ENCODE results near the gene GTSE1.

Gene GTSE1

DNA sequence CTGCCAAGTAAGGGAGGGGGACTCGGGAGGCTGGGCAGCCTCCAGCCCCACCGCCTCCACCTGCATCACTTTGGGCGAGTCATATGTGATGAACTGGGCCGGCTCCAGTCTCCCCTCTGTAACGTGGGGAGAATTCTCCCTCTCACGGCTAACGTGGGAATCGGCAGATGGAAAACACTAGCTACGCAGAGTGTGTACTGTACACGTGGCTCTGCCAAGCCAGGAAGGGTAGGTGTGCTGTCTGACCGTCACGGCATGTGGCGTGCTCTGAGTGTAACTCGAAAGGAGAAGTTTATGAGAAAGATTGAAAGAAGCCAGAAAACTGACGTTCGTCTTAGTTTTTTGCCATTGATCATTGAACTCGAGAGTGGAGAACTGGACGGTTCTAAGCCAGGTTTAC, 52.6 kb downstream of the GTSE1 start:
- no peak overlapping the region for H4K91ac ChIP-seq (ENCODE audit: low read length)
- H3K36me3 ChIP-seq (ENCODE audit: control insufficient read depth in 1 of 2, insufficient read depth in 2 of 2, low read depth in 1 of 2, low read length in 2 of 2): peaks cover 80 to 99% of the 10 kb centered on the region in 2 experiments
- no peaks in the 10 kb centered on the region for H3K9me3 ChIP-seq (ENCODE audit: control insufficient read depth, low read length)
- peaks cover 21% of the 10 kb centered on the region for H3K4me1 ChIP-seq (ENCODE audit: control insufficient read depth, insufficient read depth, low read depth, low read length)
- no peak overlapping the region for H3K9ac ChIP-seq (ENCODE audit: low read length)
- no peaks in the 10 kb centered on the region for H3K27me3 ChIP-seq (ENCODE audit: control insufficient read depth in 1 of 2, insufficient read depth in 1 of 2, low read length in 2 of 2)
- no peak for DNase-seq
- no peak overlapping the region for H3K4me2 ChIP-seq (ENCODE audit: low read length, poor library complexity, severe bottlenecking)
- H3K18ac ChIP-seq (ENCODE audit: low read depth in 1 of 2, low read length in 2 of 2): no peak overlapping the region
- H4K8ac ChIP-seq (ENCODE audit: low read length): no peak overlapping the region
- no peak overlapping the region for H3K23ac ChIP-seq (ENCODE audit: low read length in 2 of 2)
- no peak overlapping the region for H2BK5ac ChIP-seq (ENCODE audit: low read depth, low read length, poor library complexity, severe bottlenecking)
- H3K4me3 ChIP-seq (ENCODE audit: insufficient read depth in 1 of 2, low read depth in 1 of 2, low read length in 2 of 2): no peak overlapping the region
- H2AFZ ChIP-seq (ENCODE audit: low read depth, low read length): no peak overlapping the region
- no peak overlapping the region for H2BK15ac ChIP-seq (ENCODE audit: low read depth, poor library complexity, severe bottlenecking)
- H3K27ac ChIP-seq (ENCODE audit: low read length, poor library complexity, severe bottlenecking): no peak overlapping the region
- peaks cover 53% of the 10 kb centered on the region for H3K79me1 ChIP-seq (replicated peaks; ENCODE audit: low read length, poor library complexity, severe bottlenecking)
- no peak overlapping the region for H3K14ac ChIP-seq (ENCODE audit: low read length in 2 of 2)
- WGBS: 93% methylated on average over 18 of the region's 18 CpGs
- no peak overlapping the region for H2BK12ac ChIP-seq (ENCODE audit: low read length in 2 of 2)
- no peak overlapping the region for H2BK120ac ChIP-seq (ENCODE audit: low read depth, low read length)
- no peak overlapping the region for H3K4ac ChIP-seq (ENCODE audit: low read depth in 1 of 2, low read length in 2 of 2)
- H2AK5ac ChIP-seq (ENCODE audit: low read length, severe bottlenecking): no peak overlapping the region

DNA sequence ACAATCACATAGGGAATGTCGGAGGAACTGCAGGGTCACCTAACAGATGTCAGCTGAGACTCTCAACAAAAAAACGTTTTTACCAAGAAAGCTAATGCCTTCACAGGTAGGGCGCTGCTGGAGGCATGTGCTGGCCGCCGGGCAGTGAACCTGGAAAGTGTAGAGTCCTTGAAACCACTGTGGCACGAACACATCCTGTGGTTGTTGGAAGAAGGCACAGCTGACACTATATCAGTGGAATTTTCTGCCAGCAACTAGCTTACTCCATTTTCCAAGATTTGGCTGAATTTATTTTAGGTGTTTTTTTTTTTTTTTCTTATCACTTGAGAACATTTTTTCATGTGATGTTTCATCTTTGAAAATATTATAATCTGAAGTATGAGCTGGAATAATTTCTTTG, 53.0 kb downstream of the GTSE1 start:
- no peak overlapping the region for H3K4me2 ChIP-seq (ENCODE audit: low read length, poor library complexity, severe bottlenecking)
- no peak overlapping the region for H2BK12ac ChIP-seq (ENCODE audit: low read length in 2 of 2)
- no peak overlapping the region for H4K8ac ChIP-seq (ENCODE audit: low read length)
- no peak overlapping the region for H3K23ac ChIP-seq (ENCODE audit: low read length in 2 of 2)
- H3K14ac ChIP-seq (ENCODE audit: low read length in 2 of 2): no peak overlapping the region
- H3K27ac ChIP-seq (ENCODE audit: low read length, poor library complexity, severe bottlenecking): no peak overlapping the region
- H3K4me1 ChIP-seq (ENCODE audit: control insufficient read depth, insufficient read depth, low read depth, low read length): peaks cover 22% of the 10 kb centered on the region
- peaks cover 80 to 99% of the 10 kb centered on the region in 2 experiments for H3K36me3 ChIP-seq (ENCODE audit: control insufficient read depth in 1 of 2, insufficient read depth in 2 of 2, low read depth in 1 of 2, low read length in 2 of 2)
- H3K4ac ChIP-seq (ENCODE audit: low read depth in 1 of 2, low read length in 2 of 2): no peak overlapping the region
- H2BK15ac ChIP-seq (ENCODE audit: low read depth, poor library complexity, severe bottlenecking): no peak overlapping the region
- H2AK5ac ChIP-seq (ENCODE audit: low read length, severe bottlenecking): no peak overlapping the region
- peaks cover 51% of the 10 kb centered on the region for H3K79me1 ChIP-seq (replicated peaks; ENCODE audit: low read length, poor library complexity, severe bottlenecking)
- H2BK120ac ChIP-seq (ENCODE audit: low read depth, low read length): no peak overlapping the region
- H2BK5ac ChIP-seq (ENCODE audit: low read depth, low read length, poor library complexity, severe bottlenecking): no peak overlapping the region
- H2AFZ ChIP-seq (ENCODE audit: low read depth, low read length): no peak overlapping the region
- H3K27me3 ChIP-seq (ENCODE audit: control insufficient read depth in 1 of 2, insufficient read depth in 1 of 2, low read length in 2 of 2): no peaks in the 10 kb centered on the region
- no peak overlapping the region for H4K91ac ChIP-seq (ENCODE audit: low read length)
- no peak overlapping the region for H3K9ac ChIP-seq (ENCODE audit: low read length)
- no peak overlapping the region for H3K4me3 ChIP-seq (ENCODE audit: insufficient read depth in 1 of 2, low read depth in 1 of 2, low read length in 2 of 2)
- DNase-seq: no peak
- no peak overlapping the region for H3K18ac ChIP-seq (ENCODE audit: low read depth in 1 of 2, low read length in 2 of 2)
- 91% methylated on average over 6 of the region's 6 CpGs for WGBS
- no peaks in the 10 kb centered on the region for H3K9me3 ChIP-seq (ENCODE audit: control insufficient read depth, low read length)

- H4K91ac ChIP-seq (ENCODE audit: low read length): no peak overlapping the region
- H2BK12ac ChIP-seq (ENCODE audit: low read length in 2 of 2): no peak overlapping the region
- H3K18ac ChIP-seq (ENCODE audit: low read depth in 1 of 2, low read length in 2 of 2): no peak overlapping the region
- H3K27ac ChIP-seq (ENCODE audit: low read length, poor library complexity, severe bottlenecking): no peak overlapping the region
- H3K9me3 ChIP-seq (ENCODE audit: control insufficient read depth, low read length): no peaks in the 10 kb centered on the region
- H3K27me3 ChIP-seq (ENCODE audit: control insufficient read depth in 1 of 2, insufficient read depth in 1 of 2, low read length in 2 of 2): no peaks in the 10 kb centered on the region
- H3K36me3 ChIP-seq (ENCODE audit: control insufficient read depth in 1 of 2, insufficient read depth in 2 of 2, low read depth in 1 of 2, low read length in 2 of 2): peaks cover 83 to 98% of the 10 kb centered on the region in 2 experiments
- no peak overlapping the region for H3K4me2 ChIP-seq (ENCODE audit: low read length, poor library complexity, severe bottlenecking)
- H3K79me1 ChIP-seq (replicated peaks; ENCODE audit: low read length, poor library complexity, severe bottlenecking): peaks cover 54% of the 10 kb centered on the region
- no peak overlapping the region for H2AFZ ChIP-seq (ENCODE audit: low read depth, low read length)
- no peak overlapping the region for H3K4ac ChIP-seq (ENCODE audit: low read depth in 1 of 2, low read length in 2 of 2)
- H3K14ac ChIP-seq (ENCODE audit: low read length in 2 of 2): no peak overlapping the region
- peaks cover 22% of the 10 kb centered on the region for H3K4me1 ChIP-seq (ENCODE audit: control insufficient read depth, insufficient read depth, low read depth, low read length)
- H3K4me3 ChIP-seq (ENCODE audit: insufficient read depth in 1 of 2, low read depth in 1 of 2, low read length in 2 of 2): no peak overlapping the region
- no peak overlapping the region for H3K23ac ChIP-seq (ENCODE audit: low read length in 2 of 2)
- no peak overlapping the region for H2BK5ac ChIP-seq (ENCODE audit: low read depth, low read length, poor library complexity, severe bottlenecking)
- H2BK120ac ChIP-seq (ENCODE audit: low read depth, low read length): no peak overlapping the region
- no peak for DNase-seq
- H4K8ac ChIP-seq (ENCODE audit: low read length): no peak overlapping the region
- no peak overlapping the region for H2BK15ac ChIP-seq (ENCODE audit: low read depth, poor library complexity, severe bottlenecking)
- H3K9ac ChIP-seq (ENCODE audit: low read length): no peak overlapping the region
- no peak overlapping the region for H2AK5ac ChIP-seq (ENCODE audit: low read length, severe bottlenecking)
- WGBS: 99% methylated on average over 7 of the region's 7 CpGs
Measured at GRCh38 chr22:46350121-46350520, 53.5 kb downstream of the GTSE1 start.

DNA sequence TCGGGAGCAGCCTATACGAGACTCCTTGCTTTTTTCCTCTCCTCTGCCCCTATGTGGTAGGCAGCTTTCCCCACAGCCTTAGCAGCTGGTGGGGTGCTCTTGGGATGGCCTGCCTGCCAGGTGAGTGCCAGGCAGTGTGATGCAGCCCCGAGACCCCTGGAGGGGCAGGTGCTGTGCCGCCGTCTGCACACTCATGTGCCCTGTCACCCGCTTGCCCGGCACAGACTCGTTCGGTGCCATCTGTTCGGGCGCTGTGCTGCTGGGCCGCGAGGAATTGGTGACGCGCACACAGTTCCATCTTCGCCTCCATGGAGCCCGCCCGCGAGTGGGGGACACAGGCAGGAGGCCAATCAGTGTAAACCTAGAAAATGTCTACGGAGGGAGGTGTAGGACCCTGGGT, 54.0 kb downstream of the GTSE1 start:
- H3K36me3 ChIP-seq (ENCODE audit: control insufficient read depth in 1 of 2, insufficient read depth in 2 of 2, low read depth in 1 of 2, low read length in 2 of 2): peaks cover 86 to 96% of the 10 kb centered on the region in 2 experiments
- H2AFZ ChIP-seq (ENCODE audit: low read depth, low read length): no peak overlapping the region
- H3K18ac ChIP-seq (ENCODE audit: low read depth in 1 of 2, low read length in 2 of 2): no peak overlapping the region
- H3K9me3 ChIP-seq (ENCODE audit: control insufficient read depth, low read length): no peaks in the 10 kb centered on the region
- H4K91ac ChIP-seq (ENCODE audit: low read length): no peak overlapping the region
- H3K27ac ChIP-seq (ENCODE audit: low read length, poor library complexity, severe bottlenecking): no peak overlapping the region
- no peak overlapping the region for H2BK5ac ChIP-seq (ENCODE audit: low read depth, low read length, poor library complexity, severe bottlenecking)
- H3K4me1 ChIP-seq (ENCODE audit: control insufficient read depth, insufficient read depth, low read depth, low read length): peaks cover 24% of the 10 kb centered on the region
- H4K8ac ChIP-seq (ENCODE audit: low read length): no peak overlapping the region
- 97% methylated on average over 20 of the region's 20 CpGs for WGBS
- peaks cover 53% of the 10 kb centered on the region for H3K79me1 ChIP-seq (replicated peaks; ENCODE audit: low read length, poor library complexity, severe bottlenecking)
- no peak overlapping the region for H2BK12ac ChIP-seq (ENCODE audit: low read length in 2 of 2)
- H3K4me3 ChIP-seq (ENCODE audit: insufficient read depth in 1 of 2, low read depth in 1 of 2, low read length in 2 of 2): no peak overlapping the region
- no peak overlapping the region for H3K4me2 ChIP-seq (ENCODE audit: low read length, poor library complexity, severe bottlenecking)
- no peak overlapping the region for H2BK15ac ChIP-seq (ENCODE audit: low read depth, poor library complexity, severe bottlenecking)
- H3K27me3 ChIP-seq (ENCODE audit: control insufficient read depth in 1 of 2, insufficient read depth in 1 of 2, low read length in 2 of 2): no peaks in the 10 kb centered on the region
- no peak overlapping the region for H3K14ac ChIP-seq (ENCODE audit: low read length in 2 of 2)
- DNase-seq: no peak
- no peak overlapping the region for H3K9ac ChIP-seq (ENCODE audit: low read length)
- no peak overlapping the region for H2AK5ac ChIP-seq (ENCODE audit: low read length, severe bottlenecking)
- H2BK120ac ChIP-seq (ENCODE audit: low read depth, low read length): no peak overlapping the region
- no peak overlapping the region for H3K23ac ChIP-seq (ENCODE audit: low read length in 2 of 2)
- no peak overlapping the region for H3K4ac ChIP-seq (ENCODE audit: low read depth in 1 of 2, low read length in 2 of 2)
